NT2/D1 (cell line): Measurements from ENCODE around the gene STMP1.

Source experiments
- SUZ12 ChIP-seq: IDR thresholded peaks from 2 replicates; pipeline ENCODE4 v1.6.1; 2011; ENCODE audit not compliant: insufficient read length, insufficient read depth; ENCODE audit errors: extremely low read depth
- YY1 ChIP-seq: IDR thresholded peaks from 2 replicates; pipeline ENCODE4 v1.6.1; 2011; ENCODE audit not compliant: insufficient read length, insufficient read depth
- ZNF274 ChIP-seq: IDR thresholded peaks from 2 replicates; pipeline ENCODE4 v1.6.1; 2011; ENCODE audit warnings: mild to moderate bottlenecking, low read depth, low read length

DNA sequence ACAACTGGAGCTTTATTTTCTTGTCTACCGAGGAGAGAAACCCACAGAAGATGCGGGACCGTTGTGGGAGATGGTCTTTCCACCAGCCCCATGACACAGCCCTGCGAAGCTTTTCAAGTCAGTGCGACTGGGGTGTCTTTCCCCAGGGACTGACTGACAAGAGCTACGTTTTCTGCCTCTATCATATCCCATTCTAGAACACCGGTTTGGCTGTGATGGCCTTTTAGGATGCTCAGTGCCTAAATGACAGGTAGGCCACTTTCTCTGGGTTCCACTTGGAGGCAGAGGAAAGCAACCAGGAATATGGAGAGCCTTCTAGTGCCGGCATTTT lies 48.8 kb downstream of the STMP1 start:
- no peak for TF ChIP-seq YY1
- no peak for TF ChIP-seq SUZ12
- no peak for TF ChIP-seq ZNF274
